Activated naive CD4-positive, alpha-beta T cell treated with anti-CD3 and anti-CD28 coated beads, Interleukin-2, amount 50 U/mL, for 24 hours (primary cell): ENCODE results near the gene CDKL5.

Source experiments
- H3K27ac Mint-ChIP-seq: one replicate; pipeline ENCODE4 v1.8.0; 2021; ENCODE audit warnings: mild to moderate bottlenecking, mixed read lengths
- H3K27me3 Mint-ChIP-seq: one replicate; pipeline ENCODE4 v1.8.0; 2021; ENCODE audit warnings: mixed read lengths
- H3K36me3 Mint-ChIP-seq: one replicate; pipeline ENCODE4 v1.8.0; 2021; ENCODE audit warnings: mixed read lengths
- H3K4me1 Mint-ChIP-seq: one replicate; pipeline ENCODE4 v1.8.0; 2021; ENCODE audit warnings: mixed read lengths
- H3K4me3 Mint-ChIP-seq: one replicate; pipeline ENCODE4 v1.8.0; 2021; ENCODE audit warnings: mild to moderate bottlenecking, mixed read lengths
- H3K9me3 Mint-ChIP-seq: one replicate; pipeline ENCODE4 v1.8.0; 2021; ENCODE audit warnings: mixed read lengths

Gene CDKL5

DNA sequence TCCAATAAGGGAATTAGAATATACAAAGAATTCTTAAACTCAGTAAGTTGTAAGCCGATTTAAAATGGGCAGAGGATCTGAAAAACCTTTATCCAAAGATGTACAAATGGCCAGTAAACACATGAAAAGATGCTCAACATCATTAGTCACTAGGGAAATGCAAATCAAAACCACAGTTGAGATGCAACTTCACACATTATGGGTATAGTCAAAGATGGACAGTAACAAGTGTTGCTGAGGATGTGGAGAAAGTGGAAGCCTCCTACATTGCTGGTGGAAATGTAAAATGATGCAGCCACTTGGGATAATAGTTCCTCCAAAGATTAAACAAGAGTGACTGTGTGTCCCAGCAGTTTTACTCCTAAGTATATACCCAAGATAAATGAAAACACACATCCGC is 213.9 kb downstream of the CDKL5 start:
- Mint-ChIP-seq H3K27me3 (no peaks in the 10 kb centered on the region), H3K9me3 (no peaks in the 10 kb centered on the region), H3K36me3 (peaks cover 5% of the 10 kb centered on the region), H3K4me1 (no peaks in the 10 kb centered on the region), H3K27ac (no peak overlapping the region), H3K4me3 (no peak overlapping the region)

DNA sequence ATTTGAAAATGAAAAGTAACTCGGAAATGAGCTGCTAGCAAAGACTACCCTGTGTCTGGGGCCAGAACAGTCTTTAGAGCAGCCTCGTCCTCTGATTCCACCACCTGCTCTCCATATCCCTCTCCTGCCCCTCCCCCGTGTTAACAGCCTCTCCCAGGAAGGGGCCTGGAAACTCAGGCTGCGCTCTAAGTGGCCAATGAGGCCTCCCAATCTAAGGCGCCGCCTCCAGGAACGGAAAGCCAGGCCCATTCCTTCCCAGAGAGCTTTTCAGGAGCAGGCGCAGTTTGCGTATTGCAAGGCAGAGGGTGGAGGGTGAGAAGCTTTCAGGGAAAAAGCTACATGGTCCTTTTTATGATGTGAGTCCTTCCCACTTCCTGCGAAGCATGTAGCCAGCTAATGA is 215.3 kb downstream of the CDKL5 start:
- H3K27me3 Mint-ChIP-seq = no peaks in the 10 kb centered on the region
- no peaks in the 10 kb centered on the region for H3K9me3 Mint-ChIP-seq
- H3K4me1 Mint-ChIP-seq = no peaks in the 10 kb centered on the region
- H3K36me3 Mint-ChIP-seq = no peaks in the 10 kb centered on the region
- no peak overlapping the region for H3K4me3 Mint-ChIP-seq
- no peak overlapping the region for H3K27ac Mint-ChIP-seq

DNA sequence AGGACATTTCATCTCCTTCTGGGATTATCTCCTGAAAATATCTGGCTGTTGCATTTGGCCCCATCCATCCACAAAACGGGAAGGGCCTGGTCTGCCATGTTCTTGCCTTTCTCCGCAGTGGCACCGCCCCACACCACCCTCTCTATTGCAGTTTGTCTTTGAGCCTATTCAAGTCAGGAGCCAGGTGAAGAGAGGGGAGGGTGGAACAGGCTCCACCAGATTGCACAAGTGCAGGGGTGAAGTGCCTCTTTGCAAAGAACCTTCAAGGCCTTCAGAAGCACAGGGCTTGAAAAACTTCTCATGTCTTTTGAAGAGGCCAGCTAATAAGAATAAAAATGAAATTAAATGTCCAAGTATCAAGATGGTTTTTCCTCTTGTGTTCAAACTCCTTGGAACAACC is 217.8 kb downstream of the CDKL5 start:
- Mint-ChIP-seq H3K4me3 (no peak overlapping the region), H3K27me3 (no peaks in the 10 kb centered on the region), H3K36me3 (no peaks in the 10 kb centered on the region), H3K27ac (no peak overlapping the region), H3K4me1 (no peaks in the 10 kb centered on the region), H3K9me3 (no peaks in the 10 kb centered on the region)

- Mint-ChIP-seq H3K27me3 (no peaks in the 10 kb centered on the region), H3K36me3 (no peaks in the 10 kb centered on the region), H3K4me3 (no peak overlapping the region), H3K27ac (no peak overlapping the region), H3K4me1 (no peaks in the 10 kb centered on the region), H3K9me3 (no peaks in the 10 kb centered on the region)
Measured at GRCh38 chrX:18643853-18644252, 218.4 kb downstream of the CDKL5 start.

DNA sequence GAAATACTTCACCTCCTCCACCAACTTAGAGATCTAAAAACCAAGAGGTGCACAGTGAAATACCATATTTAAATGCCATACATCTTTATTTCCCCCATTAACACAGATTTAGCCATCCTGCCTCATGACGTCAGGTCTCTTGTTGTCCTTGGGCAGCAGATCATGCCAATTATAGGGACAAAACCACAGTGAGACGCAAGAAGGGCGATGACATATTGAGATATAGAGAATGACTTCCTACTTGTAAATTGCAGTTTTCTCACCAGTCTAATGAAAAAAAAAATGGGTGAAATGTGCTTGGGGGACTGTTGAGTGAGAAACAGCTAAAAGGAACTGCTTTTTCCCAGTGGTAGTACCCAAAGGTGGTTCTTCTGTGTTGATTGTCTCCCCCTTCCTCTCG is 222.2 kb downstream of the CDKL5 start:
- Mint-ChIP-seq H3K27me3 (no peaks in the 10 kb centered on the region), H3K36me3 (no peaks in the 10 kb centered on the region), H3K27ac (no peak overlapping the region), H3K9me3 (no peaks in the 10 kb centered on the region), H3K4me1 (no peaks in the 10 kb centered on the region), H3K4me3 (no peak overlapping the region)

DNA sequence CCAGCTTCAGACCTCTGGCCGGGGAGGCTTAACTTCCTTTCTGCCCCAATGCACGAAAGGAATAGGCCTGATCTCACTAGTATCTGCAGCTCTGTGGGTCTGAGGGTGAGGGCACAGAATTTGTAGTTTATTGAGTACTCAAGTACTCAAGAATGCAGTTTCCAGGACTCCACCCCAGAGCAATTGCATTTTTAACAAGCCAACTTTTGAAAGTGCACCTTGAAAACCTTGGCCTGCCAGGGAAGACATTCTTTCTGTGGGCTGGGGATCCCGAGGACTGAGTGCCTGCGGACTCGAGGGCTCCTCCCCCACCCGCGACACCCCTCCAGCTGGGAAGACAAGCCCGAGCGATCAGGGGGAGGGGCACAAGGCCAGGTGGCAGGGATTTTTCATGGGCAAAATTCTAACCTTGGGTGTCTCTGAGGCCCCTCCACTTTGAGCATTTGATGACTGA is 224.1 kb downstream of the CDKL5 start:
- no peaks in the 10 kb centered on the region for H3K4me1 Mint-ChIP-seq
- H3K9me3 Mint-ChIP-seq = no peaks in the 10 kb centered on the region
- no peak overlapping the region for H3K27ac Mint-ChIP-seq
- no peak overlapping the region for H3K4me3 Mint-ChIP-seq
- no peaks in the 10 kb centered on the region for H3K36me3 Mint-ChIP-seq
- no peaks in the 10 kb centered on the region for H3K27me3 Mint-ChIP-seq

GRCh38 chrX:18650662-18651061 is 225.3 kb downstream of the CDKL5 start:
- Mint-ChIP-seq H3K4me1 (no peaks in the 10 kb centered on the region), H3K27ac (no peak overlapping the region), H3K27me3 (no peaks in the 10 kb centered on the region), H3K36me3 (no peaks in the 10 kb centered on the region), H3K4me3 (no peak overlapping the region), H3K9me3 (no peaks in the 10 kb centered on the region)

- Mint-ChIP-seq H3K9me3 (no peaks in the 10 kb centered on the region), H3K4me1 (no peaks in the 10 kb centered on the region), H3K4me3 (no peak overlapping the region), H3K27me3 (no peaks in the 10 kb centered on the region), H3K27ac (no peak overlapping the region), H3K36me3 (no peaks in the 10 kb centered on the region)
Measured at GRCh38 chrX:18652636-18653035, 227.2 kb downstream of the CDKL5 start.

DNA sequence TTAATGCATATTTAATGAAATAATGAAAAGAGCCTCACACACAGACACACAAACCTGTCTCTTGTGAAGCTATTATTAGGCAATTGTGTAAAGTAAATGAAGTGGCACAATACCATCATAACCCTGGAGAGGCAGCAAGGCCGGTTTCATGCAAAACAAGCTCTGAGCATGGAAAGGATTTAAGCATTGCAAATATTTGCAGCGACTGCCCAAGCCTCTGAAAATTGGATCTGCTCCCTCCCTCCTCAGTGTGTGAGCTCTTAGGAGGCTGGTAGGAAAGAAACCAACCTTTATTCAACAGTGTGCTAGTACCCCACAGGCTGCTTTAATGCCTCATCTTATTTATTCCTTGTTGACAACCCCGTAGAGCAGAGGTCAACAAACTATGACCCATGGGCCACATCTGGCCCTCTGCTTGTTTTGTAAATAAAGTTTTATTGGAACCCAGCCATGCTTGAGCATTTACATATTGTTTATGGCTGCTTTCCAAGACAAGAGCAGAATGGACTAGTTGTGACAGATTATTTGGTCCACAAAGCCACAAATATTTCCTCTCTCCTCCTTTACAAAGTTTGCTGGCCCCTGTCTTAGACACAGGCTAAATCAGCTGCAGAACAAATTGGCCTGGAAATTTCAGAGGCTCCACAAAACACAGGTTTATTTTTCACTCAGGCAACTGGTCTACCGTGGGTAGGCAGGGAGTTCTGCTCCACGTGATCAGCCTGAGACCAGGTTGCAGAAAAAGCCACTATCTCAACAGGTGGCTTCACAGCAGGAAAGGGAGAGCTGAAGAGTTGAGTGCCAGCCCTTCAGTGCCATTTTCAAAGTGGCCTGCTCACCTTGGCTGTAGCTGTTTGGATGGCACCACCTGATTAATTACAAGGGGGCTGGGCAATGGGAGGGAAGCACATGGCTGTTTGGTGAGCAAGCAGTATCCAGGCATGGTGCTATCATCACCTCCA is 229.7 kb downstream of the CDKL5 start:
- H3K27me3 Mint-ChIP-seq = no peaks in the 10 kb centered on the region
- H3K27ac Mint-ChIP-seq = no peak overlapping the region
- no peaks in the 10 kb centered on the region for H3K4me1 Mint-ChIP-seq
- H3K36me3 Mint-ChIP-seq = no peaks in the 10 kb centered on the region
- H3K4me3 Mint-ChIP-seq = no peak overlapping the region
- no peaks in the 10 kb centered on the region for H3K9me3 Mint-ChIP-seq

DNA sequence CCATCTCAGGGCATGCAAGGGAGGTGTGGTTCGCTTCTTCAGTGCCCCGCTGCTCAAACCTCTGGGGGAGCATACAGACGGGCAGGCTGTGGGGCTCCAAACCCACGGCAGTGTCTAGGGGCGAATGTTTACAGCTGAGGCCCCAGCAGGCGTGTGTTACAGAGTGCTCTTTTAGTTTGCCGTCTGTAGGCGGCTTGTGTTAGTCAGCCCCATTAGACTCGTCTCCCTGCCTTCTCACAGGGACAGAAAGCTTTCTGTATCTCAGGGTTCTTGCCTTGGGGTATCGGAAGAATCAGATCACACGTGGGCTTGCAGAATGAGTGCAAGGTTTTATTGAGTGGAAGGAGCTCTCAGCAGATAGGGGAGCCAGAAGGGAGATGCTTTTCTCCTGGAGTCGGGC is 235.9 kb downstream of the CDKL5 start:
- no peak overlapping the region for H3K4me3 Mint-ChIP-seq
- H3K27me3 Mint-ChIP-seq = no peaks in the 10 kb centered on the region
- H3K9me3 Mint-ChIP-seq = no peaks in the 10 kb centered on the region
- no peak overlapping the region for H3K27ac Mint-ChIP-seq
- no peaks in the 10 kb centered on the region for H3K4me1 Mint-ChIP-seq
- no peaks in the 10 kb centered on the region for H3K36me3 Mint-ChIP-seq

- peaks cover 7% of the 10 kb centered on the region for H3K4me1 Mint-ChIP-seq
- H3K9me3 Mint-ChIP-seq = no peaks in the 10 kb centered on the region
- H3K4me3 Mint-ChIP-seq = no peak overlapping the region
- no peaks in the 10 kb centered on the region for H3K27me3 Mint-ChIP-seq
- no peaks in the 10 kb centered on the region for H3K36me3 Mint-ChIP-seq
- no peak overlapping the region for H3K27ac Mint-ChIP-seq
Measured at GRCh38 chrX:18664947-18665346, 239.5 kb downstream of the CDKL5 start.

DNA sequence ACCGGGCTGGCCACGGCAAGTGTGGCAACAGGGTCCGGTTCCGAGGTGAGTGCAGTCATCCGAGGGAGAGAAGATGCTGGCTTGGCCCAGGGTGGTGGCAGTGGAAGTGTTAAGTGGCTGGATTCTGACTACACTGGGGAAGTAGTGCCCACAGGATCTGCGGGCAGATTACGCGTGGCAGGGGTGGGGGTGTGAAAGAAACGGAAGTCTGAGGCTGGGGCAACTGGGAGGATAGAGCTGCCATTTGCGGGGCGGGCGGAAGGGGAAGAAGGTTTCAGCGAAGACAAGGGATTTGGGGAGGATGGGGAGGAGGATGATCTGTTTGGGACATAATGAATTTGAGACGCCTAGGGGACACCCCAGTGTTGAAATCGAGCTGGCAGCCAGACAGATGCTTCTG is 241.2 kb downstream of the CDKL5 start:
- H3K27ac Mint-ChIP-seq = no peak overlapping the region
- no peak overlapping the region for H3K4me3 Mint-ChIP-seq

GRCh38 chrX:18668071-18668835 is 242.8 kb downstream of the CDKL5 start:
- Mint-ChIP-seq H3K36me3 (no peaks in the 10 kb centered on the region), H3K27ac (peak overlapping the region; percentile 38), H3K4me3 (peak overlapping the region; percentile 78), H3K4me1 (peaks cover 11% of the 10 kb centered on the region), H3K27me3 (no peaks in the 10 kb centered on the region), H3K9me3 (no peaks in the 10 kb centered on the region)

More for the DNA sequence above, 241.2 kb downstream of the CDKL5 start:
- no peaks in the 10 kb centered on the region for H3K36me3 Mint-ChIP-seq
- no peaks in the 10 kb centered on the region for H3K27me3 Mint-ChIP-seq
- H3K4me1 Mint-ChIP-seq = peaks cover 7% of the 10 kb centered on the region
- H3K9me3 Mint-ChIP-seq = no peaks in the 10 kb centered on the region

GRCh38 chrX:18672008-18672407 is 246.6 kb downstream of the CDKL5 start, which contains the start of gene RS1:
Gene RS1, minus strand, starts transcription at chrX:18672108. Its CDS starts 40 bp downstream, at chrX:18672068.
- H3K27me3 Mint-ChIP-seq = no peaks in the 10 kb centered on the region
- no peaks in the 10 kb centered on the region for H3K9me3 Mint-ChIP-seq
- no peaks in the 10 kb centered on the region for H3K36me3 Mint-ChIP-seq
- peaks cover 11% of the 10 kb centered on the region for H3K4me1 Mint-ChIP-seq
- H3K4me3 Mint-ChIP-seq = peak within 1 kb of the TSS; percentile 66
- no peak within 1 kb of the TSS for H3K27ac Mint-ChIP-seq

- H3K9me3 Mint-ChIP-seq = no peaks in the 10 kb centered on the region
- peak overlapping the region; percentile 91 for H3K27ac Mint-ChIP-seq
- peaks cover 12% of the 10 kb centered on the region for H3K4me1 Mint-ChIP-seq
- H3K27me3 Mint-ChIP-seq = no peaks in the 10 kb centered on the region
- H3K4me3 Mint-ChIP-seq = peak overlapping the region; percentile 75
- H3K36me3 Mint-ChIP-seq = no peaks in the 10 kb centered on the region
Measured at GRCh38 chrX:18674417-18674787, 249.0 kb downstream of the CDKL5 start.
